K562 (cell line): ENCODE measurements around the gene RGMB. TPM values are rescaled to one million over a fixed set of nuclear protein-coding genes. Genes with fewer than 3 reads are reported as not detected.

Experiments used
- ATAC-seq: fragments of 200-7000 bp; cut with Tn5 transposase; 3 replicates; pipeline ENCODE4 v1.9.1; 2020; ENCODE audit warnings: moderate library complexity
- BruUV-seq: library from RNA; stranded (reverse); fragments of 400-500 nt; replicated peaks from 2 replicates; lab custom pipeline; 2021; lab: Mats Ljungman, UMichigan
- CTCF ChIA-PET: fragments of 300-600 bp; formaldehyde crosslinking; extraction: SDS; loops from one replicate; lab custom pipeline; 2021; ENCODE audit warnings: low intra/inter-chr PET ratio; lab: Yijun Ruan, JAX
- POLR2A ChIA-PET: fragments of 300-600, 350-650 bp; sonication (Branson Sonifier 250); formaldehyde crosslinking; extraction: SDS; loops from one replicate; lab custom pipeline; 2021; ENCODE audit warnings: antibody characterized with exemption, inconsistent platforms; lab: Yijun Ruan, JAX
- DNase-seq, 4 experiments: peaks; one replicate each; pipeline versions ENCODE4 v3.0.0 to v3.0.0-alpha.2; 2011 to 2018; ENCODE audit warnings: low spot score in 3 of 4, mixed read lengths in 3 of 4; ENCODE audit errors: extremely low read depth in 1 of 4
- FAIRE-seq: peaks from 2 replicates; lab custom pipeline; 2011; peaks lifted over from hg19 to GRCh38; lab: Jason Lieb, UNC
- H2AFZ ChIP-seq: 2 replicates; pipeline ENCODE4 v1.6.0; 2011; ENCODE audit warnings: low read depth, low read length, control low read depth, inconsistent platforms
- H3K27ac ChIP-seq: fragments of 200-600 bp; 3 replicates; pipeline ENCODE4 v1.8.0; 2011; ENCODE audit warnings: low read depth, mild to moderate bottlenecking, control low read depth, inconsistent platforms, low read length, moderate library complexity, mixed read lengths; ENCODE audit errors: extremely low read depth
- H3K27me3 ChIP-seq, 2 experiments: fragments of 300-600 bp in 1 of 2; 2 replicates in 1 of 2; 3 replicates in 1 of 2; pipeline versions ENCODE4 v1.6.0 to v1.8.0; 2011; ENCODE audit warnings: inconsistent platforms in 2 of 2, low read length in 2 of 2, mild to moderate bottlenecking in 1 of 2, mixed read lengths in 1 of 2, moderate library complexity in 1 of 2; ENCODE audit not compliant: control insufficient read depth in 2 of 2, insufficient read depth in 2 of 2
- H3K36me3 ChIP-seq: fragments of 300-600 bp; 3 replicates; pipeline ENCODE4 v1.8.0; 2011; ENCODE audit warnings: mild to moderate bottlenecking, low read length, inconsistent platforms; ENCODE audit not compliant: control insufficient read depth, insufficient read depth
- H3K4me1 ChIP-seq, 2 experiments: fragments of 200-600 bp in 1 of 2; replicated peaks in 1 of 2; 2 replicates in 1 of 2; 3 replicates in 1 of 2; pipeline versions ENCODE4 v1.5.1 to v1.8.0; 2011; ENCODE audit warnings: inconsistent platforms in 2 of 2, low read length in 2 of 2, mild to moderate bottlenecking in 1 of 2, mixed read lengths in 1 of 2, moderate library complexity in 1 of 2; ENCODE audit not compliant: control insufficient read depth in 2 of 2, insufficient read depth in 2 of 2
- H3K4me2 ChIP-seq: 2 replicates; pipeline ENCODE4 v1.6.1; 2011; ENCODE audit warnings: low read length, control low read depth, inconsistent platforms, mixed read lengths; ENCODE audit not compliant: insufficient read depth
- H3K4me3 ChIP-seq: fragments of 200-600 bp; sonication (generic), shearing (Covaris generic); 2 replicates; pipeline ENCODE4 v1.5.1; 2016; ENCODE audit warnings: control low read depth, inconsistent platforms
- H3K79me2 ChIP-seq: fragments of 200-600 bp; 3 replicates; pipeline ENCODE4 v1.8.0; 2011; ENCODE audit warnings: low read length, inconsistent platforms; ENCODE audit not compliant: control insufficient read depth, insufficient read depth
- H3K9ac ChIP-seq, 2 experiments: 2 replicates each; pipeline versions ENCODE4 v1.6.0 to v1.6.1; 2011; ENCODE audit warnings: low read depth in 2 of 2, low read length in 2 of 2, control low read depth in 1 of 2, inconsistent platforms in 1 of 2, mild to moderate bottlenecking in 1 of 2, mixed read lengths in 1 of 2; ENCODE audit not compliant: insufficient read depth in 1 of 2
- H3K9me1 ChIP-seq: one replicate; pipeline ENCODE4 v1.6.0; 2011; ENCODE audit warnings: inconsistent platforms, mild to moderate bottlenecking, low read length, moderate library complexity; ENCODE audit not compliant: control insufficient read depth, insufficient read depth
- H3K9me3 ChIP-seq: replicated peaks from 2 replicates; pipeline ENCODE4 v1.5.1; 2011; ENCODE audit warnings: low read depth, low read length, inconsistent platforms; ENCODE audit not compliant: control insufficient read depth, insufficient read depth
- H4K20me1 ChIP-seq: replicated peaks from 2 replicates; pipeline ENCODE4 v1.6.1; 2011; ENCODE audit warnings: low read length, inconsistent platforms, mixed read lengths; ENCODE audit not compliant: control insufficient read depth, insufficient read depth
- HDGF ChIP-seq: fragments of 450-650 bp; IDR thresholded peaks from 2 replicates; pipeline ENCODE4 v1.6.1; 2016
- MBD2 ChIP-seq: sonication (generic); IDR thresholded peaks from 2 replicates; pipeline ENCODE4 v1.6.1; 2016; ENCODE audit warnings: low read depth, borderline replicate concordance
- NR2C2 ChIP-seq, 2 experiments: fragments of 200-800 bp in 1 of 2; sonication (Bioruptor generic) in 1 of 2; sonication (generic) in 1 of 2; formaldehyde crosslinking in 1 of 2; IDR thresholded peaks; 2 replicates each; pipeline versions ENCODE4 v1.6.1 to v1.8.0; 2016 to 2022; ENCODE audit warnings: mild to moderate bottlenecking in 1 of 2, missing compliant biosample characterization in 1 of 2, missing genetic modification characterization in 1 of 2, missing genetic modification reagents in 1 of 2
- PCBP1 ChIP-seq: fragments of 200-400 bp; formaldehyde crosslinking; IDR thresholded peaks from 2 replicates; pipeline ENCODE4 v1.6.1; 2018; ENCODE audit warnings: mild to moderate bottlenecking, low read depth, low read length; ENCODE audit not compliant: poor library complexity, severe bottlenecking
- POLR2AphosphoS5 ChIP-seq: IDR thresholded peaks from 2 replicates; pipeline ENCODE4 v1.6.1; 2011; ENCODE audit warnings: mild to moderate bottlenecking, low read depth, low read length, moderate library complexity; ENCODE audit not compliant: control insufficient read depth, insufficient read depth
- POLR3A ChIP-seq: IDR thresholded peaks from 2 replicates; pipeline ENCODE4 v1.6.1; 2011; ENCODE audit warnings: borderline replicate concordance, mild to moderate bottlenecking, moderate library complexity; ENCODE audit not compliant: insufficient read length, insufficient read depth; ENCODE audit errors: extremely low read depth
- SIN3B ChIP-seq: fragments of 450-650 bp; IDR thresholded peaks from 2 replicates; pipeline ENCODE4 v1.6.1; 2017; ENCODE audit warnings: low read depth, mild to moderate bottlenecking, moderate library complexity
- SPI1 ChIP-seq: IDR thresholded peaks from 2 replicates; pipeline ENCODE4 v1.6.1; 2011; ENCODE audit warnings: low read depth, low read length, control low read depth, borderline replicate concordance
- SRSF7 ChIP-seq: fragments of 200-400 bp; formaldehyde crosslinking; optimal IDR thresholded peaks from 2 replicates; pipeline ENCODE3; 2017; ENCODE audit warnings: mild to moderate bottlenecking, low read depth, low read length
- TEAD2 ChIP-seq: fragments of 450-650 bp; IDR thresholded peaks from 2 replicates; pipeline ENCODE4 v1.6.1; 2016; ENCODE audit warnings: missing genetic modification characterization, control low read depth, missing compliant biosample characterization
- THRA ChIP-seq: fragments of 450-650 bp; IDR thresholded peaks from 2 replicates; pipeline ENCODE4 v1.6.1; 2017; ENCODE audit warnings: mild to moderate bottlenecking, moderate library complexity
- TRIM25 ChIP-seq: fragments of 450-650 bp; IDR thresholded peaks from 2 replicates; pipeline ENCODE4 v1.7.0; 2016; ENCODE audit warnings: borderline replicate concordance
- USF1 ChIP-seq: sonication (generic); formaldehyde crosslinking; IDR thresholded peaks from 2 replicates; pipeline ENCODE4 v1.9.0; 2022; ENCODE audit warnings: mild to moderate bottlenecking, missing genetic modification reagents
- VEZF1 ChIP-seq: fragments of 200-800 bp; sonication (Bioruptor generic); IDR thresholded peaks from 2 replicates; pipeline ENCODE4 v1.6.1; 2017; ENCODE audit warnings: missing genetic modification characterization, missing compliant biosample characterization
- ZNF121 ChIP-seq: sonication (generic); formaldehyde crosslinking; conservative IDR thresholded peaks from 2 replicates; pipeline ENCODE4 v1.8.0; 2022; ENCODE audit warnings: missing genetic modification reagents
- ZNF277 ChIP-seq: fragments of 250-450 bp; sonication (Bioruptor Pico); IDR thresholded peaks from 2 replicates; pipeline ENCODE4 v1.8.0; 2022; ENCODE audit warnings: inconsistent platforms, mild to moderate bottlenecking, moderate library complexity, borderline replicate concordance
- WGBS: fragments of 100-300 bp; shearing (Covaris generic); methylation state at CpG from one replicate; pipeline ENCODE4 v1.1.6; 2016; ENCODE audit warnings: low coverage, mixed read lengths; ENCODE audit not compliant: insufficient coverage; ENCODE audit errors: missing lambda C conversion rate; 5-methylcytosine and 5-hydroxymethylcytosine counted together
- in situ Hi-C: fragments of 300-500 bp; cut with MboI; formaldehyde crosslinking; loops from 4 replicates; pipeline ENCODE4 v1.15.0; 2018; ENCODE audit warnings: inconsistent platforms, mixed read lengths
- intact Hi-C: fragments of 100-400 bp; cut with micrococcal nuclease; formaldehyde crosslinking; loops from 2 replicates; pipeline ENCODE4 v1.14.2; 2022
- polyA plus RNA-seq, 8 experiments: library from polyadenylated mRNA; depleted of rRNA in 4 of 8; stranded (reverse) in 5 of 8; unstranded in 3 of 8; fragments of >200 nt; fragmentation: Nextera tagmentation in 2 of 8; fragmentation: Illumina TruSeq in 1 of 8; extraction: Ambion mirVana in 2 of 8; extraction: Trizol in 1 of 8; gene quantifications; 2 replicates each; pipeline versions ENCODE4 v1.2.1 to v1.2.3, GENCODE V29; 2011 to 2014; ENCODE audit warnings: inconsistent platforms in 1 of 8, missing spikeins in 1 of 8
- total RNA-seq, 7 experiments: library from RNA; depleted of rRNA in 6 of 7; stranded (reverse); fragments of >200 nt in 6 of 7; fragmentation: Illumina TruSeq in 2 of 7; extraction: Trizol in 2 of 7; gene quantifications; 2 replicates each; pipeline versions ENCODE4 v1.2.1 to v1.2.3, GENCODE V29; 2011 to 2021; ENCODE audit warnings: low replicate concordance in 1 of 7

Gene RGMB
- total and polyA plus RNA-seq, 9 of the 15 experiments (the other 6 are each of a cell fraction or from before 2014, with no cell fraction given) = 0.03 to 0.38 TPM; not detected in 7

- no peak for DNase-seq
- no peaks in the 10 kb centered on the region for H3K9me3 ChIP-seq
- no peak overlapping the region for H3K27ac ChIP-seq
- no peak overlapping the region for H3K4me3 ChIP-seq
- H4K20me1 ChIP-seq = no peaks in the 10 kb centered on the region
- BruUV-seq = no TSS peak
- in situ Hi-C loops = no loop called here
- ATAC-seq = no peak
- POLR2A ChIA-PET = no interaction called here
- no peaks in the 10 kb centered on the region for H3K79me2 ChIP-seq
- intact Hi-C loops = loop anchor here (5.0 to 10.0 kb wide), 2 partner anchors 264 to 1564 kb away; no protein-coding TSS in a partner anchor
- peaks cover 0 to under 1% of the 10 kb centered on the region in 2 experiments; a peak in 3 of 5 replicates for H3K27me3 ChIP-seq
- no peaks in the 10 kb centered on the region for H3K4me1 ChIP-seq
- no peak overlapping the region for H3K4me2 ChIP-seq
- no peaks in the 10 kb centered on the region for H3K9me1 ChIP-seq
- no peaks in the 10 kb centered on the region for H3K36me3 ChIP-seq
- no peak for FAIRE-seq
- H3K9ac ChIP-seq = no peak overlapping the region
- H2AFZ ChIP-seq = no peak overlapping the region
- 0% methylated on average over 1 of the region's 1 CpG for WGBS
- CTCF ChIA-PET = no interaction called here
- TF ChIP-seq SRSF7 = no peak
- no peak for TF ChIP-seq PCBP1
- TF ChIP-seq TEAD2 = no peak
- TF ChIP-seq SIN3B = no peak
- TF ChIP-seq NR2C2 (CRISPR knock-in tag; IDR thresholded peaks at IDR 0.05) = no peak
- TF ChIP-seq NR2C2 (tag; IDR thresholded peaks at IDR 0.05) = no peak
- no peak for TF ChIP-seq MBD2
- TF ChIP-seq ZNF121 (CRISPR knock-in tag) = no peak
- no peak for TF ChIP-seq THRA
- TF ChIP-seq ZNF277 (CRISPR knock-in tag) = no peak
- no peak for TF ChIP-seq POLR3A
- no peak for TF ChIP-seq USF1
- no peak for TF ChIP-seq SPI1
- TF ChIP-seq VEZF1 (CRISPR knock-in tag) = no peak
- TF ChIP-seq TRIM25 = no peak
- no peak for TF ChIP-seq POLR2AphosphoS5
- TF ChIP-seq HDGF = no peak
Observed at GRCh38 chr5:98798371-98798770, 24.9 kb downstream of the RGMB start.
